Osteocyte (in vitro differentiated cells): ENCODE measurements around the gene F9. TPM values are rescaled to one million over a fixed set of nuclear protein-coding genes. Genes with fewer than 3 reads are reported as not detected.

Experiments
- DNase-seq: peaks from one replicate; pipeline ENCODE4 v3.0.0; 2021; ENCODE audit warnings: mixed read lengths; ENCODE audit not compliant: unreplicated experiment; ENCODE audit errors: extremely low spot score
- H3K27ac Mint-ChIP-seq: one replicate; pipeline ENCODE4 v1.8.0; 2021; ENCODE audit warnings: mild to moderate bottlenecking, mixed read lengths; ENCODE audit not compliant: unreplicated experiment
- H3K27me3 Mint-ChIP-seq: one replicate; pipeline ENCODE4 v1.8.0; 2021; ENCODE audit warnings: mixed read lengths; ENCODE audit not compliant: unreplicated experiment
- H3K36me3 Mint-ChIP-seq: one replicate; pipeline ENCODE4 v1.8.0; 2021; ENCODE audit warnings: mixed read lengths; ENCODE audit not compliant: unreplicated experiment
- H3K4me1 Mint-ChIP-seq: one replicate; pipeline ENCODE4 v1.8.0; 2021; ENCODE audit warnings: mixed read lengths; ENCODE audit not compliant: unreplicated experiment
- H3K4me3 Mint-ChIP-seq: one replicate; pipeline ENCODE4 v1.8.0; 2021; ENCODE audit warnings: mild to moderate bottlenecking, moderate library complexity, mixed read lengths; ENCODE audit not compliant: unreplicated experiment
- H3K9me3 Mint-ChIP-seq: one replicate; pipeline ENCODE4 v1.8.0; 2021; ENCODE audit warnings: mixed read lengths; ENCODE audit not compliant: unreplicated experiment
- CTCF ChIP-seq: fragments of 200-600 bp; sonication (generic); IDR thresholded peaks from 2 replicates; pipeline ENCODE4 v1.5.0; 2021; ENCODE audit warnings: antibody characterized with exemption, mild to moderate bottlenecking, moderate library complexity
- total RNA-seq: library from RNA; stranded (reverse); gene quantifications from 2 replicates; pipeline ENCODE4 v1.2.1, GENCODE V29; 2021

Gene F9
- total RNA-seq, 1 donor from 2014 or later = not detected

GRCh38 chrX:139538907-139539790 is 8.6 kb downstream of the F9 start:
- Mint-ChIP-seq H3K4me1 (no peaks in the 10 kb centered on the region), H3K36me3 (no peaks in the 10 kb centered on the region), H3K27ac (no peak overlapping the region), H3K27me3 (no peaks in the 10 kb centered on the region), H3K4me3 (no peak overlapping the region), H3K9me3 (no peaks in the 10 kb centered on the region)
- no peak for DNase-seq
- TF ChIP-seq CTCF = no peak

- Mint-ChIP-seq H3K36me3 (no peaks in the 10 kb centered on the region), H3K9me3 (peaks cover 6% of the 10 kb centered on the region), H3K4me3 (no peak overlapping the region), H3K4me1 (no peaks in the 10 kb centered on the region), H3K27ac (no peak overlapping the region), H3K27me3 (no peaks in the 10 kb centered on the region)
- no peak for DNase-seq
- TF ChIP-seq CTCF = no peak
These were observed 12.1 kb downstream of the F9 start for GRCh38 chrX:139542652-139543051.

- no peak for DNase-seq
- H3K36me3 Mint-ChIP-seq = no peaks in the 10 kb centered on the region
- H3K4me3 Mint-ChIP-seq = no peak overlapping the region
- no peaks in the 10 kb centered on the region for H3K4me1 Mint-ChIP-seq
- H3K27me3 Mint-ChIP-seq = no peaks in the 10 kb centered on the region
- no peak overlapping the region for H3K27ac Mint-ChIP-seq
- no peak for TF ChIP-seq CTCF
- H3K9me3 Mint-ChIP-seq = peaks cover 6% of the 10 kb centered on the region
These were observed 13.4 kb downstream of the F9 start for GRCh38 chrX:139543920-139544319.

- H3K4me3 Mint-ChIP-seq = no peak overlapping the region
These were observed 14.1 kb downstream of the F9 start for GRCh38 chrX:139544591-139544990.

More at GRCh38 chrX:139544591-139544990, 14.1 kb downstream of the F9 start:
- Mint-ChIP-seq H3K27me3 (no peaks in the 10 kb centered on the region), H3K9me3 (peaks cover 6% of the 10 kb centered on the region), H3K36me3 (no peaks in the 10 kb centered on the region), H3K27ac (no peak overlapping the region), H3K4me1 (no peaks in the 10 kb centered on the region)
- DNase-seq = no peak
- no peak for TF ChIP-seq CTCF
